K562 (cell line): Measurements from ENCODE around the gene CD3D. TPM values are rescaled to one million over a fixed set of nuclear protein-coding genes. Genes with fewer than 3 reads are reported as not detected.

ENCODE experiments used
- KAT7 ChIP-seq: sonication (generic); formaldehyde crosslinking; IDR thresholded peaks from 2 replicates; pipeline ENCODE4 v1.8.0; 2022; ENCODE audit warnings: missing genetic modification reagents, mild to moderate bottlenecking, borderline replicate concordance
- KDM5B ChIP-seq: fragments of 200-600 bp; sonication (generic); IDR thresholded peaks from 2 replicates; pipeline ENCODE4 v1.6.1; 2012; ENCODE audit warnings: low read depth, mild to moderate bottlenecking, moderate library complexity, low read length, control low read depth, inconsistent platforms; ENCODE audit not compliant: insufficient replicate concordance
- KHSRP ChIP-seq: fragments of 450-650 bp; IDR thresholded peaks from 2 replicates; pipeline ENCODE4 v1.6.1; 2017
- MECOM ChIP-seq: fragments of 250-450 bp; sonication (Bioruptor Pico); IDR thresholded peaks from 2 replicates; pipeline ENCODE4 v1.8.0; 2022; ENCODE audit warnings: inconsistent platforms
- NEUROD1 ChIP-seq: fragments of 150-350 bp; IDR thresholded peaks from 2 replicates; pipeline ENCODE4 v1.6.1; 2014; ENCODE audit warnings: borderline replicate concordance, low read length, low read depth; ENCODE audit not compliant: partially characterized antibody
- POLR2AphosphoS2 ChIP-seq: IDR thresholded peaks from 2 replicates; pipeline ENCODE4 v1.6.1; 2012; ENCODE audit warnings: low read length, improper control_type of control experiment
- POLR2H ChIP-seq: IDR thresholded peaks from 2 replicates; pipeline ENCODE4 v1.6.1; 2016; ENCODE audit warnings: missing genetic modification characterization, low read depth, mild to moderate bottlenecking, control low read depth, missing compliant biosample characterization, moderate library complexity
- POLR3G ChIP-seq: IDR thresholded peaks from 2 replicates; pipeline ENCODE4 v1.6.1; 2011; ENCODE audit not compliant: insufficient read length, insufficient replicate concordance; ENCODE audit errors: extremely low read depth
- PTBP1 ChIP-seq: fragments of 200-400 bp; formaldehyde crosslinking; IDR thresholded peaks from 2 replicates; pipeline ENCODE4 v1.6.1; 2017; ENCODE audit warnings: low read depth, low read length
- RAD21 ChIP-seq, 2 experiments: fragments of 250-450 bp in 1 of 2; fragments of 450-650 bp in 1 of 2; sonication (Bioruptor Pico) in 1 of 2; formaldehyde crosslinking in 1 of 2; IDR thresholded peaks in 1 of 2; conservative IDR thresholded peaks in 1 of 2; 2 replicates each; pipeline versions ENCODE4 v1.4.0 to v1.8.0; 2020 to 2022; ENCODE audit warnings: mild to moderate bottlenecking in 2 of 2, moderate library complexity in 1 of 2
- SAFB2 ChIP-seq: fragments of 200-400 bp; formaldehyde crosslinking; IDR thresholded peaks from 2 replicates; pipeline ENCODE4 v1.6.1; 2018; ENCODE audit warnings: borderline replicate concordance, low read length, low read depth, moderate library complexity; ENCODE audit not compliant: severe bottlenecking
- SNIP1 ChIP-seq: fragments of 450-650 bp; IDR thresholded peaks from 2 replicates; pipeline ENCODE4 v1.7.1; 2017; ENCODE audit warnings: low read depth, mild to moderate bottlenecking
- SNRNP70 ChIP-seq: fragments of 200-400 bp; formaldehyde crosslinking; optimal IDR thresholded peaks from 2 replicates; pipeline ENCODE3; 2017; ENCODE audit warnings: low read depth, low read length
- ZBTB7A ChIP-seq: IDR thresholded peaks from 2 replicates; pipeline ENCODE4 v1.6.1; 2011; ENCODE audit warnings: low read depth, mild to moderate bottlenecking, low read length, moderate library complexity, borderline replicate concordance; ENCODE audit not compliant: control insufficient read depth
- ZNF57 ChIP-seq: fragments of 450-650 bp; formaldehyde crosslinking; IDR thresholded peaks from 2 replicates; pipeline ENCODE4 v1.4.0; 2020; ENCODE audit warnings: mild to moderate bottlenecking, moderate library complexity
- ZNF696 ChIP-seq: fragments of 250-450 bp; sonication (Bioruptor Pico); conservative IDR thresholded peaks from 2 replicates; pipeline ENCODE4 v1.4.0; 2020; ENCODE audit warnings: mild to moderate bottlenecking, moderate library complexity
- polyA plus RNA-seq, 8 experiments: library from polyadenylated mRNA; depleted of rRNA in 4 of 8; stranded (reverse) in 5 of 8; unstranded in 3 of 8; fragments of >200 nt; fragmentation: Nextera tagmentation in 2 of 8; fragmentation: Illumina TruSeq in 1 of 8; extraction: Ambion mirVana in 2 of 8; extraction: Trizol in 1 of 8; gene quantifications; 2 replicates each; pipeline versions ENCODE4 v1.2.1 to v1.2.3, GENCODE V29; 2011 to 2014; ENCODE audit warnings: inconsistent platforms in 1 of 8, missing spikeins in 1 of 8
- total RNA-seq, 7 experiments: library from RNA; depleted of rRNA in 6 of 7; stranded (reverse); fragments of >200 nt in 6 of 7; fragmentation: Illumina TruSeq in 2 of 7; extraction: Trizol in 2 of 7; gene quantifications; 2 replicates each; pipeline versions ENCODE4 v1.2.1 to v1.2.3, GENCODE V29; 2011 to 2021; ENCODE audit warnings: low replicate concordance in 1 of 7
- TF ChIP-seq, protein P1 (sequence below), 2 experiments: fragments of 450-650 bp; IDR thresholded peaks; 2 replicates each; pipeline ENCODE4 v1.6.1; 2016; ENCODE audit warnings: mild to moderate bottlenecking in 2 of 2, borderline replicate concordance in 1 of 2, low read depth in 1 of 2, moderate library complexity in 1 of 2
- TF ChIP-seq, protein P2 (sequence below): sonication (generic); formaldehyde crosslinking; IDR thresholded peaks from 2 replicates; pipeline ENCODE4 v1.8.0; 2022; ENCODE audit warnings: missing genetic modification reagents, mild to moderate bottlenecking, moderate library complexity, borderline replicate concordance

Gene CD3D
- total and polyA plus RNA-seq, 9 of the 15 experiments (the other 6 are each of a cell fraction or from before 2014, with no cell fraction given), result 36.2 to 238 (median 67.1) TPM

DNA sequence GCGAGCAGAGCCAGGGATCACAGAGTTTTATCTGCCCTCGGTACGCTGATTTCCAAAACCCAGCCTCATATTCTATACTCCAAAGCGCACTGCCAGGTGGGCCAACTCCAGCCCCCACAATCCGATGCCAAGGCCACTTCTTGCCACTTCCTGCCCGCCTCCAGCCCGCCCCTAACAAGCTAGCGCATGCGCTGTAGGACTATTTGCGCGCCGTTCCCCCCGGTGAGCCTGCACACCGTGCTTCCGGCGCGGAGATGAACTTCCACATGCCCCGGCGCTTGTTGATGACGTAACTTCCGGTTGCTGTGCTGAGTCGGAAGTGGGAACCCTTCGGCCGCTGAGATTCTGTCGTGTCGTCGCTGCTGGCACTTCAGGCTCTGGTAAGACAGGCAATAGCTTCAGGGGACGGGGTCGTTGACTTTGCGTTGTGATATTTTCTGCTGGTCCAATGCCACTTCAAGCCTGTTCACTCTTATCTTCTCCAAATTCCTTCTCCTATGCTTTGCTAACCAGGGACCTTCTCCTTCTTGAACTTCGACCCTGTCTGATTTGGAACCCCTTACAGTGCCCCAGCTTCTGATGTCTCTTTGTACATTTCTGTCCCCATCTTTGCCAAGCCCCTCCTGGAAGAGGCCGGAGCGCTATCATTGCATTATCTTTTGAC, 16.9 kb upstream of the CD3D start, which contains the start of gene UBE4A (continued):
- TF ChIP-seq, protein P1, sequence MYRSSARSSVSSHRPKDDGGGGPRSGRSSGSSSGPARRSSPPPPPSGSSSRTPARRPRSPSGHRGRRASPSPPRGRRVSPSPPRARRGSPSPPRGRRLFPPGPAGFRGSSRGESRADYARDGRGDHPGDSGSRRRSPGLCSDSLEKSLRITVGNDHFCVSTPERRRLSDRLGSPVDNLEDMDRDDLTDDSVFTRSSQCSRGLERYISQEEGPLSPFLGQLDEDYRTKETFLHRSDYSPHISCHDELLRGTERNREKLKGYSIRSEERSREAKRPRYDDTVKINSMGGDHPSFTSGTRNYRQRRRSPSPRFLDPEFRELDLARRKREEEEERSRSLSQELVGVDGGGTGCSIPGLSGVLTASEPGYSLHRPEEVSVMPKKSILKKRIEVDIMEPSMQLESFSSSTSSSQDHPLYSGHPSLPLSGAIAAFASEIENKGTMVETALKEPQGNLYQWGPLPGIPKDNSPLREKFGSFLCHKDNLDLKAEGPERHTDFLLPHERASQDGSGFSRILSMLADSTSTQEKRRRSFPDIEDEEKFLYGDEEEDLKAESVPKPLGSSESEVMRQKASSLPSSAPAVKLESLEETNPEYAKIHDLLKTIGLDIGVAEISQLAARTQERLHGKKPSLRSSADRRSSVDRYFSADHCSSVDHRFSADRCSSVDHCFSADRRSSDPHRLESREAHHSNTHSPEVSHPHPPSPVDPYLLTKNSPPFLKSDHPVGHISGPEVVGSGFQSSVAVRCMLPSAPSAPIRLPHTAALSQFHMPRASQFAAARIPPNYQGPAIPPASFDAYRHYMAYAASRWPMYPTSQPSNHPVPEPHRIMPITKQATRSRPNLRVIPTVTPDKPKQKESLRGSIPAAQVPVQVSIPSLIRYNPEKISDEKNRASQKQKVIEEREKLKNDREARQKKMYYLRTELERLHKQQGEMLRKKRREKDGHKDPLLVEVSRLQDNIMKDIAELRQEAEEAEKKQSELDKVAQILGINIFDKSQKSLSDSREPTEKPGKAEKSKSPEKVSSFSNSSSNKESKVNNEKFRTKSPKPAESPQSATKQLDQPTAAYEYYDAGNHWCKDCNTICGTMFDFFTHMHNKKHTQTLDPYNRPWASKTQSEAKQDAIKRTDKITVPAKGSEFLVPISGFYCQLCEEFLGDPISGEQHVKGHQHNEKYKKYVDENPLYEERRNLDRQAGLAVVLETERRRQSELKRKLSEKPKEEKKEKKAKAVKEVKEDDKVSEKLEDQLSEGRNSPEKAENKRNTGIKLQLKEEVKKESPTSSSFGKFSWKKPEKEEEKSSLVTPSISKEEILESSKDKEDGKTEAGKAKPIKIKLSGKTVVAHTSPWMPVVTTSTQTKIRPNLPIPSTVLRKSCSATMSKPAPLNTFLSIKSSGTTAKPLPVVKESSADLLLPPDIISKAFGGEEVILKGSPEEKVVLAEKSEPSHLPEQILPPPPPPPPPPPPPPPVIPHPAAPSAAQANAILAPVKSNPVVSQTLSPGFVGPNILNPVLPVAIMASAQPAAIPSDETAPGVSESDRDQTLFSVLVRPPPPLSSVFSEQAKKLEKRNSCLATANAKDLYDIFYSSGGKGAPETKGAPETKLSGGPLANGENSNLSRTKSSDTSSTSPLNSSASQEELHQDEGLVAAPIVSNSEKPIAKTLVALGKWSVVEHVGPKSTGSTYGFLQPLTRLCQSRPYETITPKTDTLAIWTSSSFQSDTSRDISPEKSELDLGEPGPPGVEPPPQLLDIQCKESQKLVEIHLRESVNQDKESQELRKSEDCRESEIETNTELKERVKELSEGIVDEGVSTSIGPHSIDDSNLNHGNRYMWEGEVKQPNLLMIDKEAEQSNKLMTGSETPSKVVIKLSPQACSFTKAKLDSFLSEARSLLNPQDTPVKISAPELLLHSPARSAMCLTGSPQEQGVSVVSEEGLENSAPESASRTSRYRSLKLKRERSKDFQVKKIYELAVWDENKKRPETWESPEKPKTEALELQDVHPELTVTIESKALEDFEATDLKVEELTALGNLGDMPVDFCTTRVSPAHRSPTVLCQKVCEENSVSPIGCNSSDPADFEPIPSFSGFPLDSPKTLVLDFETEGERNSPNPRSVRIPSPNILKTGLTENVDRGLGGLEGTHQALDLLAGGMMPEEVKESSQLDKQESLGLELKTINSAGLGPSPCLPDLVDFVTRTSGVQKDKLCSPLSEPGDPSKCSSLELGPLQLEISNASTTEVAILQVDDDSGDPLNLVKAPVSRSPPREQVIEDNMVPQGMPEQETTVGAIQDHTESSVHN (IDR thresholded peaks at IDR 0.05; ENCODE audit: borderline replicate concordance in 1 of 2, low read depth in 1 of 2), result no peak
- peak; percentile 93 for TF ChIP-seq KDM5B
- TF ChIP-seq ZNF696 (CRISPR knock-in tag), result no peak
- TF ChIP-seq POLR2H (tag), result peak; percentile 68
- TF ChIP-seq ZNF57 (CRISPR knock-in tag), result no peak
- TF ChIP-seq SNRNP70, result no peak
- peak in 1 of 2 experiments; percentile 14; a peak in 2 of 4 replicates for TF ChIP-seq RAD21 (CRISPR knock-in tag; conservative IDR thresholded peaks at IDR 0.05 in 1 of 2, IDR thresholded peaks at IDR 0.05 in 1 of 2)
- TF ChIP-seq POLR2AphosphoS2, result no peak
- TF ChIP-seq KHSRP, result peak; percentile 83
- no peak for TF ChIP-seq POLR3G
- TF ChIP-seq SNIP1, result no peak
- no peak for TF ChIP-seq MECOM (CRISPR knock-in tag)
- TF ChIP-seq, protein P2, sequence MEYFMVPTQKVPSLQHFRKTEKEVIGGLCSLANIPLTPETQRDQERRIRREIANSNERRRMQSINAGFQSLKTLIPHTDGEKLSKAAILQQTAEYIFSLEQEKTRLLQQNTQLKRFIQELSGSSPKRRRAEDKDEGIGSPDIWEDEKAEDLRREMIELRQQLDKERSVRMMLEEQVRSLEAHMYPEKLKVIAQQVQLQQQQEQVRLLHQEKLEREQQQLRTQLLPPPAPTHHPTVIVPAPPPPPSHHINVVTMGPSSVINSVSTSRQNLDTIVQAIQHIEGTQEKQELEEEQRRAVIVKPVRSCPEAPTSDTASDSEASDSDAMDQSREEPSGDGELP (CRISPR knock-in tag), result peak; percentile 77; the same call in 1 of the 2 replicates
- TF ChIP-seq SAFB2, result no peak
- TF ChIP-seq KAT7 (CRISPR knock-in tag), result peak; percentile 74; the same call in 1 of the 2 replicates
- TF ChIP-seq NEUROD1, result no peak
- no peak for TF ChIP-seq ZBTB7A
- no peak for TF ChIP-seq PTBP1
